PFSK-1 (cell line): Measurements from ENCODE around the gene AGPAT4.

Experiments
- FOXP2 ChIP-seq: optimal IDR thresholded peaks from 2 replicates; pipeline ENCODE3; 2011; ENCODE audit warnings: borderline replicate concordance, control low read depth, inconsistent platforms; ENCODE audit not compliant: insufficient read depth; ENCODE audit errors: extremely low read length, extremely low read depth
- POLR2AphosphoS5 ChIP-seq: IDR thresholded peaks from 2 replicates; pipeline ENCODE4 v1.6.1; 2012; ENCODE audit warnings: low read depth, mild to moderate bottlenecking, control low read depth, low read length, moderate library complexity
- REST ChIP-seq, 2 experiments: IDR thresholded peaks; 2 replicates each; pipeline versions ENCODE4 v1.6.1 to v1.8.0; 2011 to 2012; ENCODE audit warnings: low read depth in 2 of 2, low read length in 2 of 2, control low read depth in 1 of 2, inconsistent platforms in 1 of 2, mild to moderate bottlenecking in 1 of 2, moderate library complexity in 1 of 2; ENCODE audit not compliant: insufficient read depth in 1 of 2
- SIN3A ChIP-seq: IDR thresholded peaks from 2 replicates; pipeline ENCODE4 v1.6.1; 2012; ENCODE audit warnings: mild to moderate bottlenecking, low read length, moderate library complexity, borderline replicate concordance; ENCODE audit not compliant: insufficient read depth
- TAF1 ChIP-seq: IDR thresholded peaks from 2 replicates; pipeline ENCODE4 v1.6.1; 2012; ENCODE audit warnings: low read length, control low read depth, borderline replicate concordance; ENCODE audit not compliant: insufficient read depth

AGPAT4 gene

GRCh38 chr6:161105408-161105807 is 168.5 kb downstream of the AGPAT4 start:
- TF ChIP-seq POLR2AphosphoS5 (no peak), FOXP2 (no peak), SIN3A (no peak), REST (IDR thresholded peaks at IDR 0.05; ENCODE audit: insufficient read depth in 1 of 2, low read depth in 2 of 2, low read length in 2 of 2) (no peak), TAF1 (no peak)

- TF ChIP-seq TAF1: no peak
- TF ChIP-seq FOXP2: no peak
- TF ChIP-seq REST (IDR thresholded peaks at IDR 0.05; ENCODE audit: insufficient read depth in 1 of 2, low read depth in 2 of 2, low read length in 2 of 2): no peak
- TF ChIP-seq SIN3A: no peak
- no peak for TF ChIP-seq POLR2AphosphoS5
Observed at GRCh38 chr6:161104966-161105365, 168.9 kb downstream of the AGPAT4 start.

- TF ChIP-seq TAF1 (no peak), POLR2AphosphoS5 (no peak), FOXP2 (no peak), SIN3A (no peak), REST (IDR thresholded peaks at IDR 0.05; ENCODE audit: insufficient read depth in 1 of 2, low read depth in 2 of 2, low read length in 2 of 2) (no peak)
Observed at GRCh38 chr6:161103475-161103874, 170.4 kb downstream of the AGPAT4 start.

GRCh38 chr6:161101517-161101916 is 172.3 kb downstream of the AGPAT4 start:
- no peak for TF ChIP-seq TAF1
- TF ChIP-seq FOXP2: no peak
- TF ChIP-seq SIN3A: no peak
- no peak for TF ChIP-seq REST (IDR thresholded peaks at IDR 0.05; ENCODE audit: insufficient read depth in 1 of 2, low read depth in 2 of 2, low read length in 2 of 2)
- TF ChIP-seq POLR2AphosphoS5: no peak

GRCh38 chr6:161100072-161100471 is 173.8 kb downstream of the AGPAT4 start:
- no peak for TF ChIP-seq TAF1
- TF ChIP-seq REST (IDR thresholded peaks at IDR 0.05; ENCODE audit: insufficient read depth in 1 of 2, low read depth in 2 of 2, low read length in 2 of 2): no peak
- TF ChIP-seq SIN3A: no peak
- no peak for TF ChIP-seq FOXP2
- no peak for TF ChIP-seq POLR2AphosphoS5
